Thyroid gland (tissue), 4 donors: ENCODE data around the gene IREB2.
"Not testable (repeated sequence)": the region's sequence is repeated elsewhere in the genome, so short reads cannot be mapped to it uniquely, and the experiment has no call there.

Source experiments
- CTCF ChIP-seq, 6 experiments: fragments of 200-600 bp in 3 of 6; fragments of 450-650 bp in 3 of 6; sonication (generic) in 3 of 6; IDR thresholded peaks; one replicate each; pipeline ENCODE4 v1.5.1; 2016 to 2019; ENCODE audit warnings: antibody characterized with exemption in 6 of 6, mild to moderate bottlenecking in 2 of 6, inconsistent platforms in 1 of 6, moderate library complexity in 1 of 6
- POLR2A ChIP-seq, 2 donors: fragments of 450-650 bp; IDR thresholded peaks; one replicate each; pipeline ENCODE4 v1.6.1; 2017; ENCODE audit warnings: antibody characterized with exemption in 2 of 2, mild to moderate bottlenecking in 2 of 2, moderate library complexity in 1 of 2

- TF ChIP-seq POLR2A, CTCF (IDR thresholded peaks at IDR 0.05): not testable (repeated sequence)
Observed at GRCh38 chr15:78434711-78435110, 3.3 kb upstream of the IREB2 start.
